HEK293T (cell line): ENCODE data around the gene CCNYL1.
"Not testable (repeated sequence)": the region's sequence is repeated elsewhere in the genome, so short reads cannot be mapped to it uniquely, and the experiment has no call there.

Experiments used
- CTCF ChIA-PET: fragments of 350-600 bp; formaldehyde crosslinking; extraction: SDS; loops from one replicate; lab custom pipeline; 2021; ENCODE audit warnings: antibody characterized with exemption, inconsistent platforms; lab: Yijun Ruan, JAX
- POLR2A ChIA-PET: fragments of 350-600 bp; formaldehyde crosslinking; extraction: SDS; loops from one replicate; lab custom pipeline; 2020; ENCODE audit warnings: antibody characterized with exemption, inconsistent platforms; lab: Yijun Ruan, JAX
- DNase-seq: peaks from one replicate; pipeline ENCODE4 v3.0.0; 2012; ENCODE audit warnings: mixed read lengths; ENCODE audit errors: extremely low spot score
- ARNT ChIP-seq: fragments of 450-650 bp; IDR thresholded peaks from 2 replicates; pipeline ENCODE4 v1.6.1; 2017; ENCODE audit warnings: mild to moderate bottlenecking
- BHLHE40 ChIP-seq: fragments of 450-650 bp; IDR thresholded peaks from 2 replicates; pipeline ENCODE4 v1.6.1; 2016; ENCODE audit warnings: mild to moderate bottlenecking, moderate library complexity, borderline replicate concordance
- CTBP1 ChIP-seq: fragments of 450-650 bp; IDR thresholded peaks from 2 replicates; pipeline ENCODE4 v1.6.1; 2016; ENCODE audit warnings: borderline replicate concordance
- ELF4 ChIP-seq: fragments of 450-650 bp; IDR thresholded peaks from 2 replicates; pipeline ENCODE4 v1.6.1; 2017; ENCODE audit warnings: antibody characterized with exemption
- FOXA1 ChIP-seq: fragments of 450-650 bp; IDR thresholded peaks from 2 replicates; pipeline ENCODE4 v1.6.1; 2016; ENCODE audit warnings: mild to moderate bottlenecking
- FOXK2 ChIP-seq: fragments of 450-650 bp; IDR thresholded peaks from 2 replicates; pipeline ENCODE4 v1.6.1; 2016; ENCODE audit warnings: mild to moderate bottlenecking
- FOXM1 ChIP-seq: fragments of 450-650 bp; IDR thresholded peaks from 2 replicates; pipeline ENCODE4 v1.6.1; 2017; ENCODE audit warnings: mild to moderate bottlenecking, borderline replicate concordance
- HDGF ChIP-seq: fragments of 450-650 bp; IDR thresholded peaks from 2 replicates; pipeline ENCODE4 v1.6.1; 2017; ENCODE audit warnings: antibody characterized with exemption, borderline replicate concordance
- L3MBTL2 ChIP-seq: fragments of 450-650 bp; conservative IDR thresholded peaks from 2 replicates; pipeline ENCODE4 v1.6.1; 2016; ENCODE audit warnings: mild to moderate bottlenecking
- LEF1 ChIP-seq: fragments of 450-650 bp; IDR thresholded peaks from 2 replicates; pipeline ENCODE4 v1.6.1; 2017; ENCODE audit warnings: mild to moderate bottlenecking, borderline replicate concordance
- NFRKB ChIP-seq: fragments of 450-650 bp; IDR thresholded peaks from 2 replicates; pipeline ENCODE4 v1.6.1; 2016; ENCODE audit warnings: mild to moderate bottlenecking, moderate library complexity
- PKNOX1 ChIP-seq: fragments of 450-650 bp; IDR thresholded peaks from 2 replicates; pipeline ENCODE4 v1.6.1; 2016
- SP1 ChIP-seq: fragments of 450-650 bp; IDR thresholded peaks from 2 replicates; pipeline ENCODE4 v1.6.1; 2017
- SUZ12 ChIP-seq: fragments of 450-650 bp; IDR thresholded peaks from 2 replicates; pipeline ENCODE4 v1.6.1; 2016; ENCODE audit warnings: mild to moderate bottlenecking
- TARDBP ChIP-seq: fragments of 450-650 bp; IDR thresholded peaks from 2 replicates; pipeline ENCODE4 v1.6.1; 2016
- ZNF384 ChIP-seq: fragments of 450-650 bp; IDR thresholded peaks from 2 replicates; pipeline ENCODE4 v1.6.1; 2016

Gene CCNYL1

GRCh38 chr2:207749873-207750272, 38.4 kb downstream of the CCNYL1 start:
- POLR2A ChIA-PET: interaction anchor here (1.2 kb wide), 1 partner anchor 20 kb away, joined by 3 read pairs; the partner anchor contains the start of gene FZD5
- CTCF ChIA-PET: interaction anchor here (0.8 to 2.1 kb wide), 4 partner anchors 79 to 291 kb away, joined by 3 to 9 read pairs (median 6); no protein-coding TSS in a partner anchor

GRCh38 chr2:207750345-207750744, 38.9 kb downstream of the CCNYL1 start:
- no peak for TF ChIP-seq FOXM1
- no peak for TF ChIP-seq SP1
- TF ChIP-seq ARNT: no peak
- TF ChIP-seq L3MBTL2: no peak
- no peak for TF ChIP-seq BHLHE40
- TF ChIP-seq PKNOX1: no peak
- no peak for TF ChIP-seq CTBP1
- TF ChIP-seq SUZ12: no peak
- TF ChIP-seq ELF4: no peak
- no peak for TF ChIP-seq NFRKB
- TF ChIP-seq TARDBP: no peak
- no peak for TF ChIP-seq FOXK2
- TF ChIP-seq LEF1: no peak
- no peak for TF ChIP-seq ZNF384
- TF ChIP-seq FOXA1: no peak
- TF ChIP-seq HDGF: no peak
- DNase-seq: no peak
- ChIA-PET POLR2A (no interaction called here), CTCF (interaction anchor here (2.1 kb wide), 1 partner anchor 290 kb away, joined by 9 read pairs; no protein-coding TSS in a partner anchor)

More at GRCh38 chr2:207749873-207750272, 38.4 kb downstream of the CCNYL1 start:
- DNase-seq: no peak
- TF ChIP-seq FOXM1 (no peak), HDGF (no peak), CTBP1 (no peak), TARDBP (no peak), LEF1 (no peak), ZNF384 (no peak), BHLHE40 (no peak)

- CTCF ChIA-PET: interaction anchor here (0.7 kb wide), 1 partner anchor 90 kb away, joined by 4 read pairs; no protein-coding TSS in a partner anchor
- POLR2A ChIA-PET: no interaction called here
- no peak for DNase-seq
- no peak for TF ChIP-seq TARDBP
- TF ChIP-seq FOXM1: no peak
These were observed 39.4 kb downstream of the CCNYL1 start for GRCh38 chr2:207750876-207751275.

- DNase-seq, POLR2A ChIA-PET: not testable (repeated sequence)
- CTCF ChIA-PET: interaction anchor here (1.3 kb wide), 1 partner anchor 7 kb away, joined by 4 read pairs; no protein-coding TSS in a partner anchor
These were observed 42.2 kb downstream of the CCNYL1 start for GRCh38 chr2:207753688-207754087.

- no peak for TF ChIP-seq ZNF384
- TF ChIP-seq L3MBTL2: no peak
- TF ChIP-seq CTBP1: no peak
- TF ChIP-seq FOXM1: no peak
- no peak for TF ChIP-seq HDGF
- TF ChIP-seq BHLHE40: no peak
- TF ChIP-seq ARNT: no peak
- no peak for TF ChIP-seq NFRKB
- no peak for TF ChIP-seq ELF4
- TF ChIP-seq SUZ12: no peak
- POLR2A ChIA-PET: no interaction called here
- CTCF ChIA-PET: interaction anchor here (1.3 kb wide), 1 partner anchor 8 kb away, joined by 4 read pairs; no protein-coding TSS in a partner anchor
- DNase-seq: no peak
These were observed 43.3 kb downstream of the CCNYL1 start for GRCh38 chr2:207754498-207755383.

GRCh38 chr2:207758025-207758424, 46.6 kb downstream of the CCNYL1 start:
- TF ChIP-seq ARNT (no peak), PKNOX1 (no peak), FOXK2 (no peak), ELF4 (no peak), ZNF384 (no peak)
- no peak for DNase-seq
- CTCF ChIA-PET: interaction anchor here (0.6 kb wide), 1 partner anchor 214 kb away, joined by 3 read pairs; no protein-coding TSS in a partner anchor
- POLR2A ChIA-PET: no interaction called here

- TF ChIP-seq ELF4: no peak
- no peak for TF ChIP-seq HDGF
- no peak for TF ChIP-seq FOXM1
- TF ChIP-seq BHLHE40: no peak
- ChIA-PET POLR2A (interaction anchor here (1.0 kb wide), 1 partner anchor 10 kb away, joined by 3 read pairs; no protein-coding TSS in a partner anchor), CTCF (interaction anchor here (1.3 kb wide), 1 partner anchor 280 kb away, joined by 4 read pairs; no protein-coding TSS in a partner anchor)
- DNase-seq: no peak
These were observed 48.5 kb downstream of the CCNYL1 start for GRCh38 chr2:207759890-207760289.
